MCF 10A (cell line): ENCODE data around the gene MAML2. TPM values are rescaled to one million over a fixed set of nuclear protein-coding genes. Genes with fewer than 3 reads are reported as not detected.

ENCODE experiments used
- BruUV-seq: library from RNA; stranded (reverse); fragments of 400-500 nt; replicated peaks from 2 replicates; lab custom pipeline; 2021; lab: Mats Ljungman, UMichigan
- CTCF ChIA-PET: fragments of 300-600 bp; sonication (Branson Sonifier 250); formaldehyde crosslinking; extraction: SDS; loops from one replicate; lab custom pipeline; 2021; ENCODE audit warnings: antibody characterized with exemption, inconsistent platforms; lab: Yijun Ruan, JAX
- POLR2A ChIA-PET: fragments of 300-600, 350-650 bp; sonication (Branson Sonifier 250); formaldehyde crosslinking; extraction: SDS; loops from one replicate; lab custom pipeline; 2020; ENCODE audit warnings: antibody characterized with exemption, inconsistent platforms; lab: Yijun Ruan, JAX
- DNase-seq: peaks from one replicate; pipeline ENCODE4 v3.0.0-alpha.2; 2018; ENCODE audit not compliant: unreplicated experiment
- H3K27ac Mint-ChIP-seq: one replicate; pipeline ENCODE4 v1.8.0; 2022; ENCODE audit warnings: mild to moderate bottlenecking, low read depth, mixed read lengths; ENCODE audit not compliant: unreplicated experiment
- H3K27me3 Mint-ChIP-seq: one replicate; pipeline ENCODE4 v1.8.0; 2022; ENCODE audit warnings: mixed read lengths; ENCODE audit not compliant: insufficient read depth, unreplicated experiment
- H3K36me3 Mint-ChIP-seq: one replicate; pipeline ENCODE4 v1.8.0; 2022; ENCODE audit warnings: mild to moderate bottlenecking, moderate library complexity, mixed read lengths; ENCODE audit not compliant: insufficient read depth, unreplicated experiment
- H3K4me1 Mint-ChIP-seq: one replicate; pipeline ENCODE4 v1.8.0; 2022; ENCODE audit warnings: mixed read lengths; ENCODE audit not compliant: insufficient read depth, unreplicated experiment
- H3K4me3 Mint-ChIP-seq: one replicate; pipeline ENCODE4 v1.8.0; 2022; ENCODE audit warnings: mild to moderate bottlenecking, moderate library complexity, mixed read lengths; ENCODE audit not compliant: unreplicated experiment
- H3K9me3 Mint-ChIP-seq: one replicate; pipeline ENCODE4 v1.8.0; 2022; ENCODE audit warnings: mixed read lengths; ENCODE audit not compliant: unreplicated experiment
- CTCF ChIP-seq: fragments of 200-600 bp; IDR thresholded peaks from one replicate; pipeline ENCODE4 v1.8.0; 2022; ENCODE audit warnings: antibody characterized with exemption, mild to moderate bottlenecking; ENCODE audit not compliant: unreplicated experiment
- intact Hi-C: fragments of 100-400 bp; cut with micrococcal nuclease; formaldehyde crosslinking; loops from 2 replicates; pipeline ENCODE4 v1.14.1; 2022
- total RNA-seq: library from RNA; stranded (reverse); gene quantifications from 2 replicates; pipeline ENCODE4 v1.2.3, GENCODE V29; 2022

The MAML2 gene
- total RNA-seq, 1 experiment from 2014 or later = 8.6 TPM

- Mint-ChIP-seq H3K4me1 (peaks cover 62% of the 10 kb centered on the region), H3K36me3 (peaks cover 6% of the 10 kb centered on the region), H3K27me3 (no peaks in the 10 kb centered on the region), H3K9me3 (no peaks in the 10 kb centered on the region), H3K27ac (peak overlapping the region; percentile 67), H3K4me3 (no peak overlapping the region)
- TF ChIP-seq CTCF = no peak
- ChIA-PET CTCF (interaction anchor here (0.7 to 0.8 kb wide), 2 partner anchors 13 to 41 kb away, joined by 3 to 4 read pairs; no protein-coding TSS in a partner anchor), POLR2A (interaction anchor here (0.6 to 2.2 kb wide), 6 partner anchors 13 to 335 kb away, joined by 3 to 8 read pairs (median 4); no protein-coding TSS in a partner anchor)
- intact Hi-C loops = no loop called here
- BruUV-seq = no TSS peak
- DNase-seq = no peak
Observed at GRCh38 chr11:96256215-96257011, 86.6 kb downstream of the MAML2 start.

DNA sequence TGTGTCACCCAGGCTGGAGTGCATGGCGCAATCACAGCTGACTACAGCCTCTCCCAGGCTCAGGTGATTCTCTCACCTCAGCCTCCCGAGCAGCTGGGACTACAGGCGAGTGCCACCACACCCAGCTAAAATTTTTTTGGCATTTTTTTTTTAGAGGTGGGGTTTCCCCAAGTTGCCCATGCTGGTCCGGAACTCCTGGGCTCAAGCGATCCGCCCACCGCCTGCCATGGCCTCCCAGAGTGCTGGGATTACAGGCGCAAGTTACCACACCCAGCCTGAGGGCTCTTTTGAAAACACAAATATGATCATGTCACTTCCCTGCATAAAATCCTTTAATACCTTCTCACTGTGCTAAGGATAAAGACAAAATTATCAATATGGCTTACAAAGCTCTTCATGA, 88.1 kb downstream of the MAML2 start:
- no TSS peak for BruUV-seq
- intact Hi-C loops = no loop called here
- Mint-ChIP-seq H3K9me3 (peaks cover 2% of the 10 kb centered on the region), H3K4me1 (peaks cover 55% of the 10 kb centered on the region), H3K4me3 (no peak overlapping the region), H3K27me3 (no peaks in the 10 kb centered on the region), H3K36me3 (peaks cover 15% of the 10 kb centered on the region), H3K27ac (no peak overlapping the region)
- POLR2A ChIA-PET = interaction anchor here (1.0 to 2.2 kb wide), 4 partner anchors 24 to 83 kb away, joined by 3 to 8 read pairs (median 4); no protein-coding TSS in a partner anchor
- TF ChIP-seq CTCF = no peak
- CTCF ChIA-PET = interaction anchor here (1.4 to 1.7 kb wide), 2 partner anchors 11 to 88 kb away, joined by 3 to 4 read pairs; partner anchors contain the start of gene MAML2
- DNase-seq = peak; percentile 44

DNA sequence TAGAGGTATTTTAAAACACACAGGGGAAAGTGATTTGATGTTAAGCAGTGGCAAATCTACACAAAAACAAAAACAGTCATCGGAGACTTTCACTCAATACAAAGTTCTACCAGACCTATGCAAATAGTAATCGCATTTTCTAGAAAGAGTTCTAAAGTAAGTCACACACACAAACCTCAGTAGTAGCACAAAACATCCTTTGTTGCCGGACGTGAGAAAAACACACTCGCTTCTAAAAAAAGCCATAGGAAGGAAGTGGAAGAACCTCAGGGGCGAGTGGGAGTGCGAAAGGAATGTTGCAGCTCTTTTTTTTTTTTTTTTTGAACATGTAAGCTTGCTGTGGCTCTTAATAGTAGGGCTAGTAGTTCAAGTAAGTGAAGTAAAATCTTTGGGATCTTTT, 88.9 kb downstream of the MAML2 start:
- H3K27ac Mint-ChIP-seq = peak overlapping the region; percentile 72
- no peak for DNase-seq
- H3K4me1 Mint-ChIP-seq = peaks cover 47% of the 10 kb centered on the region
- H3K27me3 Mint-ChIP-seq = no peaks in the 10 kb centered on the region
- no TSS peak for BruUV-seq
- ChIA-PET POLR2A (interaction anchor here (1.0 to 2.2 kb wide), 6 partner anchors 9 to 84 kb away, joined by 3 to 8 read pairs (median 3); no protein-coding TSS in a partner anchor), CTCF (interaction anchor here (0.6 to 1.7 kb wide), 3 partner anchors 11 to 188 kb away, joined by 3 to 7 read pairs (median 4); partner anchors contain the start of gene MAML2)
- H3K4me3 Mint-ChIP-seq = peak overlapping the region; percentile 46
- intact Hi-C loops = no loop called here
- peaks cover 15% of the 10 kb centered on the region for H3K36me3 Mint-ChIP-seq
- peaks cover 8% of the 10 kb centered on the region for H3K9me3 Mint-ChIP-seq
- no peak for TF ChIP-seq CTCF
